ENCODE data around the gene RFC5.

Gene RFC5

DNA sequence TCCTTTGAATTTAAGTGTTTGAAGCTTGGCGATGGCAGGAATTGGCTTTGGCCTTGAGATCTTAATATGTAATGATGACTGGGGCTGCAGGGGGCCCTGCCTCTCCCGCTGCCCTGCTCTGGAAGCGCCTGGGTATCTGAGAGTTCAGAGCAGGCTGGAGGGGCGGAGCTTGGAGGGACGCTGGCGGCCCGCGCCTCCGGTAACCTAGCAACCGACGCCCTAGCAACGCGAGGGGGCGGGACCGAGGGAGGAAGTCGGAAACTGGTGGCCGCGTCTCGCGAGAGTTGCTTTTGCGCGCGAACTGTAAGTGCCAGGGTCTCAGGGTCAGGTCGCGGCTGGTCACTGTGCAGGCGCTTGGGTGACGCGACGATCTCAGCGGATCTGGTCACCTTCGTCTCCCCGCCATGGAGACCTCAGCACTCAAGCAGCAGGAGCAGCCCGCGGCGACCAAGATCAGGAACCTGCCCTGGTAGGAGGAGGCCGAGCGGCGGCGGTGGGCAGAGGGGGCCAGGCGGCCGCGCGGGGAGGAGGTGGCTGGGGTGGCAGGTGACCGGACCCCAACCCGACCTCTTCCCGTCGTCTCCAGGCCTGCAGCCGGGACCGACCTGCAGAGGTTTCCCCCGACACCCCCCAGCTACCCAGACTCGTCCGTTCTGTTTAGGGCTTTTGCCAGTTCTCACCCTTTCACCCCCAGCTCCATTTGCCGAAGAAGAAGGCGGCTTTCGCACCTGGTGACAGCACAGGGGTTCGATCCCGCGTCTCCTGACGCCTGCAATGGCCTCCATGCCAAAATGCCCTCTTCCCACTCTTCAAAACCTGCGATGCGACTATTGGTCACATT lies at the start of gene RFC5:
Gene RFC5 (plus strand): TSS at position 280 of the 841 bp plus-strand sequence. CDS start 125 bp downstream, at position 405.
- Histone ChIP-seq H3K27me3 (ENCODE audit: control insufficient read depth, insufficient read depth, low read length) (no peaks in the 10 kb centered on the region), H3K9me3 (ENCODE audit: control insufficient read depth, insufficient read depth, low read length) (no peaks in the 10 kb centered on the region), H3K9ac (ENCODE audit: low read depth, low read length) (peak within 1 kb of the TSS; percentile 84), H3K27ac (ENCODE audit: low read depth, low read length) (peak within 1 kb of the TSS; percentile 77), H3K36me3 (ENCODE audit: control insufficient read depth, insufficient read depth, low read length) (peaks cover 38% of the 10 kb centered on the region), H3K4me1 (ENCODE audit: control insufficient read depth, insufficient read depth, low read length) (peaks cover 10% of the 10 kb centered on the region), H3K4me3 (ENCODE audit: low read depth, low read length) (peak within 1 kb of the TSS; percentile 86)

- H3K4me3 ChIP-seq (ENCODE audit: low read depth, low read length): peak overlapping the region; percentile 84
- no peak overlapping the region for H3K9ac ChIP-seq (ENCODE audit: low read depth, low read length)
- H3K27ac ChIP-seq (ENCODE audit: low read depth, low read length): no peak overlapping the region
- H3K36me3 ChIP-seq (ENCODE audit: control insufficient read depth, insufficient read depth, low read length): no peaks in the 10 kb centered on the region
- H3K9me3 ChIP-seq (ENCODE audit: control insufficient read depth, insufficient read depth, low read length): no peaks in the 10 kb centered on the region
- H3K4me1 ChIP-seq (ENCODE audit: control insufficient read depth, insufficient read depth, low read length): no peaks in the 10 kb centered on the region; the same call in 1 of the 2 replicates
- peaks cover 21% of the 10 kb centered on the region; the same call in 1 of the 2 replicates for H3K27me3 ChIP-seq (ENCODE audit: control insufficient read depth, insufficient read depth, low read length)
These were observed 49.5 kb upstream of the RFC5 start for GRCh38 chr12:117967043-117967442.

DNA sequence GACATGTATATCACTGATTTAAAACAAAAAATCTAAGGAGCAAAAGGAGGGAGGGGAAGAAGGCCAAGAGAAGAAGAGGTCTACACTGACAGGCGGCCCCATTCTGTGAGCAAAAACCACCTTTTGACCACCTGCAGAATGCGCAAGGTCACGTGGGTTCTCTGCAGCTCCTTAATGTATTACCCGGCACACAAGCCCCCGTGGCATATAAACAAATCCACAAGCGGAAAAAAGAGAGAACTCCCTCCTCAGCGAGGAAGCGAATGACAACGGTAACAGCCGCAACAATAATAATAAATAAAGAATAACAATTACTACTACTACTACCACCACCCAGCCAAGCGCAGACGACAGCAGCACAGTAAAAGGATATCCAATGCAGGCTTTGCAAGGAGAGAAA lies 49.0 kb upstream of the RFC5 start:
- no peak overlapping the region for H3K9ac ChIP-seq (ENCODE audit: low read depth, low read length)
- no peaks in the 10 kb centered on the region for H3K36me3 ChIP-seq (ENCODE audit: control insufficient read depth, insufficient read depth, low read length)
- peaks cover 21% of the 10 kb centered on the region; the same call in 1 of the 2 replicates for H3K27me3 ChIP-seq (ENCODE audit: control insufficient read depth, insufficient read depth, low read length)
- peak overlapping the region; percentile 84 for H3K4me3 ChIP-seq (ENCODE audit: low read depth, low read length)
- H3K9me3 ChIP-seq (ENCODE audit: control insufficient read depth, insufficient read depth, low read length): no peaks in the 10 kb centered on the region
- H3K27ac ChIP-seq (ENCODE audit: low read depth, low read length): no peak overlapping the region
- H3K4me1 ChIP-seq (ENCODE audit: control insufficient read depth, insufficient read depth, low read length): no peaks in the 10 kb centered on the region; the same call in 1 of the 2 replicates

- H3K36me3 ChIP-seq (ENCODE audit: control insufficient read depth, insufficient read depth, low read length): no peaks in the 10 kb centered on the region
- H3K4me3 ChIP-seq (ENCODE audit: low read depth, low read length): peak overlapping the region; percentile 84
- H3K9me3 ChIP-seq (ENCODE audit: control insufficient read depth, insufficient read depth, low read length): no peaks in the 10 kb centered on the region
- peak overlapping the region; percentile 84 for H3K27ac ChIP-seq (ENCODE audit: low read depth, low read length)
- peak overlapping the region; percentile 73; the same call in 1 of the 2 replicates for H3K9ac ChIP-seq (ENCODE audit: low read depth, low read length)
- H3K27me3 ChIP-seq (ENCODE audit: control insufficient read depth, insufficient read depth, low read length): peaks cover 21% of the 10 kb centered on the region; the same call in 1 of the 2 replicates
- no peaks in the 10 kb centered on the region; the same call in 1 of the 2 replicates for H3K4me1 ChIP-seq (ENCODE audit: control insufficient read depth, insufficient read depth, low read length)
These were observed 48.2 kb upstream of the RFC5 start for GRCh38 chr12:117968151-117968789.

GRCh38 chr12:117968826-117969659 lies 47.5 kb upstream of the RFC5 start, which contains the start of gene KSR2:
KSR2 (minus strand) TSS chr12:117968990; CDS start chr12:117968255, 735 bp downstream.
- peaks cover 21% of the 10 kb centered on the region; the same call in 1 of the 2 replicates for H3K27me3 ChIP-seq (ENCODE audit: control insufficient read depth, insufficient read depth, low read length)
- peak within 1 kb of the TSS; percentile 73 for H3K9ac ChIP-seq (ENCODE audit: low read depth, low read length)
- peak within 1 kb of the TSS; percentile 84 for H3K27ac ChIP-seq (ENCODE audit: low read depth, low read length)
- peak within 1 kb of the TSS; percentile 84 for H3K4me3 ChIP-seq (ENCODE audit: low read depth, low read length)
- no peaks in the 10 kb centered on the region; the same call in 1 of the 2 replicates for H3K4me1 ChIP-seq (ENCODE audit: control insufficient read depth, insufficient read depth, low read length)
- H3K36me3 ChIP-seq (ENCODE audit: control insufficient read depth, insufficient read depth, low read length): no peaks in the 10 kb centered on the region
- no peaks in the 10 kb centered on the region for H3K9me3 ChIP-seq (ENCODE audit: control insufficient read depth, insufficient read depth, low read length)

- Histone ChIP-seq H3K9me3 (ENCODE audit: control insufficient read depth, insufficient read depth, low read length) (no peaks in the 10 kb centered on the region), H3K9ac (ENCODE audit: low read depth, low read length) (no peak overlapping the region), H3K4me3 (ENCODE audit: low read depth, low read length) (no peak overlapping the region), H3K4me1 (ENCODE audit: control insufficient read depth, insufficient read depth, low read length) (no peaks in the 10 kb centered on the region; the same call in 1 of the 2 replicates), H3K27me3 (ENCODE audit: control insufficient read depth, insufficient read depth, low read length) (peaks cover 21% of the 10 kb centered on the region; the same call in 1 of the 2 replicates), H3K27ac (ENCODE audit: low read depth, low read length) (no peak overlapping the region), H3K36me3 (ENCODE audit: control insufficient read depth, insufficient read depth, low read length) (no peaks in the 10 kb centered on the region)
These were observed 46.2 kb upstream of the RFC5 start for GRCh38 chr12:117970334-117970733.

DNA sequence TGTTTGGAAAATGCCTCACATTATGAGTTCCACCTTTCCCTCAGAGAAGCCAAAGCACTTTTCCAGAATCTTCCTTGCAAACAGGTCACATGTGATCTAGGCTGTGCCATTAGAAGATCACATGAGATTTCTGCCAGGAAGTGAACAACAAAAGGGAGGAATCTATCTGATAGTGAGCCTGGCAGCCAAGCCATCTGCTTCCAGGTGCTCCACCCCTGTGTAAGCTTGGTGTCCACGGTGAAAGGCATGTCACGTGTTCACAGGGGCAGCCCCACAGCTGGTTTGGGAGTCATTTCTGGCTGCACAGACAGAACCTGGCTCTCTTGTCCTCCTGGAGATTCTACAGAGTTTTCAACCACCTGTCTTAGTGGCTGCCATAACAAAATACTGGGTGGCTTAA lies 44.2 kb upstream of the RFC5 start:
- H3K4me1 ChIP-seq (ENCODE audit: control insufficient read depth, insufficient read depth, low read length): no peaks in the 10 kb centered on the region
- H3K9me3 ChIP-seq (ENCODE audit: control insufficient read depth, insufficient read depth, low read length): no peaks in the 10 kb centered on the region
- no peaks in the 10 kb centered on the region for H3K36me3 ChIP-seq (ENCODE audit: control insufficient read depth, insufficient read depth, low read length)
- H3K9ac ChIP-seq (ENCODE audit: low read depth, low read length): no peak overlapping the region
- no peak overlapping the region for H3K4me3 ChIP-seq (ENCODE audit: low read depth, low read length)
- no peak overlapping the region for H3K27ac ChIP-seq (ENCODE audit: low read depth, low read length)
- H3K27me3 ChIP-seq (ENCODE audit: control insufficient read depth, insufficient read depth, low read length): peaks cover 14% of the 10 kb centered on the region; the same call in 1 of the 2 replicates

GRCh38 chr12:117975006-117975405 lies 41.5 kb upstream of the RFC5 start:
- Histone ChIP-seq H3K27me3 (ENCODE audit: control insufficient read depth, insufficient read depth, low read length) (0 out of 2 replicates have a peak, but pooled peaks cover 5% of the 10 kb centered on the region), H3K9me3 (ENCODE audit: control insufficient read depth, insufficient read depth, low read length) (no peaks in the 10 kb centered on the region), H3K9ac (ENCODE audit: low read depth, low read length) (no peak overlapping the region), H3K36me3 (ENCODE audit: control insufficient read depth, insufficient read depth, low read length) (no peaks in the 10 kb centered on the region), H3K4me3 (ENCODE audit: low read depth, low read length) (no peak overlapping the region), H3K27ac (ENCODE audit: low read depth, low read length) (no peak overlapping the region), H3K4me1 (ENCODE audit: control insufficient read depth, insufficient read depth, low read length) (no peaks in the 10 kb centered on the region)

- Histone ChIP-seq H3K9ac (ENCODE audit: low read depth, low read length) (no peak overlapping the region), H3K9me3 (ENCODE audit: control insufficient read depth, insufficient read depth, low read length) (no peaks in the 10 kb centered on the region), H3K27ac (ENCODE audit: low read depth, low read length) (no peak overlapping the region), H3K4me3 (ENCODE audit: low read depth, low read length) (no peak overlapping the region), H3K27me3 (ENCODE audit: control insufficient read depth, insufficient read depth, low read length) (no peaks in the 10 kb centered on the region), H3K36me3 (ENCODE audit: control insufficient read depth, insufficient read depth, low read length) (no peaks in the 10 kb centered on the region), H3K4me1 (ENCODE audit: control insufficient read depth, insufficient read depth, low read length) (no peaks in the 10 kb centered on the region)
These were observed 39.1 kb upstream of the RFC5 start for GRCh38 chr12:117977373-117977772.

DNA sequence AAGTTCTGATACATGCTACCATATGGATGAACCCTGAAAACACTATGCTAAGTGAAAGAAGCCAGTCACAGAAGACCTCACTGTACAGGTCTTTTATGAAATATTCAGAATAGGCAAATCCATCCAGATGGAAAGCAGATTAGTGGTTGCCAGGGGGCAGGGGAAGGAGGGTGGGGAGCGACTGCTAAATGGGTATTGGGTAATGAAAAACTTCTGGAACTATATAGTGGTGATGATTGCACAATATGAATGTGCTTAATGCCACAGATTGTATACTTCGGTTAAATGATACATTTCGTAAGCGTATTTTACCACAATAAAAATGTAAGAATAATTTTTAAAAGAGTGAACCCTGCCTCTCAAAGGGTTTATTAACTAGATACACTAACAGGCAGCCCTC lies 35.9 kb upstream of the RFC5 start:
- no peaks in the 10 kb centered on the region for H3K4me1 ChIP-seq (ENCODE audit: control insufficient read depth, insufficient read depth, low read length)
- no peaks in the 10 kb centered on the region for H3K27me3 ChIP-seq (ENCODE audit: control insufficient read depth, insufficient read depth, low read length)
- H3K4me3 ChIP-seq (ENCODE audit: low read depth, low read length): no peak overlapping the region
- H3K9ac ChIP-seq (ENCODE audit: low read depth, low read length): no peak overlapping the region
- H3K27ac ChIP-seq (ENCODE audit: low read depth, low read length): no peak overlapping the region
- no peaks in the 10 kb centered on the region for H3K9me3 ChIP-seq (ENCODE audit: control insufficient read depth, insufficient read depth, low read length)
- no peaks in the 10 kb centered on the region for H3K36me3 ChIP-seq (ENCODE audit: control insufficient read depth, insufficient read depth, low read length)

Data from HUES48 (cell line).